ENCODE results near the gene SCAMP1. TPM values are rescaled to one million over a fixed set of nuclear protein-coding genes. Genes with fewer than 3 reads are reported as not detected.

SCAMP1 gene
- total RNA-seq, 1 experiment from 2014 or later = 28.7 TPM

DNA sequence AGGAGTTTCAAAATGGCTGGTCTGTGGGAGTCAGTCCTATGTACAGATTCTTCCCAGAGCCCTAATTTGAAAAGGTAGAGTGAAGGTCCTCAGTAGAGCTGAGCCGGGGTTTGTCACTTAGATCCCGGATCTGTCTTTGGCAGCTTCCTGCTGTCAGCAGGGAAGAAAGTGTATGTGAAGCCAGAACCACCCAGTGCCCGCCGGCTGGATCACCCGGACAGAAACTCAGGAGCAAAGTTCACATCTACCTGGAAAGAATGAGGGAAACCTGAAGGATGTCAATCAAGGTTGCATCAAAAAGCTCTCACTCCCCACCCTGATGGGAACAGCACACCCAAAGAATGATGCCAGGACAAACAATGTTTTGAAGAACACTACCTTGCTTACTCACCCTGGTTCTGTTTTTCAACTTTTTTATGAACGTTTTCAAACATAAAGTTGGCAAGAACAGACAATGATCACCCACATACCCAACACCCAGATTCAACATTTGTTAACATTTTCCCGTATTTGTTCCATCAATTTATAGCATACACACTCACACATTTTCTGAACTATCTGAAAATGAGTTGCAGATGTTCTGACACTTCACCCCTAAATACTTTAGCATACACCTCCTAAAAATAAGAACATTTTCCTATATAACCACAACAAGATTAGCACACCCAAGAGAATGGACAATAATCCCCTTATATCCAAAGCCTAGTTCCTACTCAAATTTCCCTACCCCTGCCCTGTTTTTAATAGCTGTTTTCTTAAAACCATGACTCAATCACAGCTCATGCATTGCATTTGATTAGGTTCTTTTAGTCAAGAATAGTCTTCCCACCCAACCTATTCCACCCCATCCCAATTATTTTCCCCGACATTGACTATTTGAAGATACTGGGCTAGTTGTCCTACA lies 154.3 kb downstream of the SCAMP1 start:
- Histone ChIP-seq H3K36me3 (ENCODE audit: insufficient read depth, low read length, poor library complexity, severe bottlenecking) (no peaks in the 10 kb centered on the region), H3K27me3 (replicated peaks; ENCODE audit: insufficient read depth, low read depth, low read length, poor library complexity) (no peaks in the 10 kb centered on the region), H3K4me1 (ENCODE audit: insufficient read depth, low read length, poor library complexity, severe bottlenecking) (no peaks in the 10 kb centered on the region), H3K4me3 (ENCODE audit: low read depth, low read length, poor library complexity, severe bottlenecking) (no peak overlapping the region), H3K27ac (ENCODE audit: low read depth, low read length, poor library complexity, severe bottlenecking) (no peak overlapping the region), H3K9me3 (ENCODE audit: low read depth, low read length, poor library complexity, severe bottlenecking) (no peaks in the 10 kb centered on the region)
- no TSS peak for BruUV-seq (replicated peaks)
- CTCF ChIA-PET = no interaction called here
- no peak for DNase-seq (ENCODE audit: low spot score)
- no peak for TF ChIP-seq CTCF (conservative IDR thresholded peaks at IDR 0.05; ENCODE audit: low read depth, low read length)
- no peak for TF ChIP-seq EZH2 (IDR thresholded peaks at IDR 0.05; ENCODE audit: borderline replicate concordance, low read depth, low read length, poor library complexity, severe bottlenecking)
- POLR2A ChIA-PET (ENCODE audit: low non-redundant PET) = no interaction called here
- intact Hi-C loops (cut with micrococcal nuclease; ENCODE audit: unreplicated experiment) = no loop called here

- no peaks in the 10 kb centered on the region for H3K9me3 ChIP-seq (ENCODE audit: low read depth, low read length, poor library complexity, severe bottlenecking)
- ChIA-PET POLR2A (ENCODE audit: low non-redundant PET) (no interaction called here), CTCF (no interaction called here)
- intact Hi-C loops (cut with micrococcal nuclease; ENCODE audit: unreplicated experiment) = no loop called here
- no peak overlapping the region for H3K4me3 ChIP-seq (ENCODE audit: low read depth, low read length, poor library complexity, severe bottlenecking)
- H3K36me3 ChIP-seq (ENCODE audit: insufficient read depth, low read length, poor library complexity, severe bottlenecking) = no peaks in the 10 kb centered on the region
- no peaks in the 10 kb centered on the region for H3K27me3 ChIP-seq (replicated peaks; ENCODE audit: insufficient read depth, low read depth, low read length, poor library complexity)
- BruUV-seq (replicated peaks) = no TSS peak
- no peak for TF ChIP-seq CTCF (conservative IDR thresholded peaks at IDR 0.05; ENCODE audit: low read depth, low read length)
- no peak for TF ChIP-seq EZH2 (IDR thresholded peaks at IDR 0.05; ENCODE audit: borderline replicate concordance, low read depth, low read length, poor library complexity, severe bottlenecking)
- H3K27ac ChIP-seq (ENCODE audit: low read depth, low read length, poor library complexity, severe bottlenecking) = no peak overlapping the region
- H3K4me1 ChIP-seq (ENCODE audit: insufficient read depth, low read length, poor library complexity, severe bottlenecking) = no peaks in the 10 kb centered on the region
- DNase-seq (ENCODE audit: low spot score) = no peak
Measured at GRCh38 chr5:78515670-78516069, 155.3 kb downstream of the SCAMP1 start.

DNA sequence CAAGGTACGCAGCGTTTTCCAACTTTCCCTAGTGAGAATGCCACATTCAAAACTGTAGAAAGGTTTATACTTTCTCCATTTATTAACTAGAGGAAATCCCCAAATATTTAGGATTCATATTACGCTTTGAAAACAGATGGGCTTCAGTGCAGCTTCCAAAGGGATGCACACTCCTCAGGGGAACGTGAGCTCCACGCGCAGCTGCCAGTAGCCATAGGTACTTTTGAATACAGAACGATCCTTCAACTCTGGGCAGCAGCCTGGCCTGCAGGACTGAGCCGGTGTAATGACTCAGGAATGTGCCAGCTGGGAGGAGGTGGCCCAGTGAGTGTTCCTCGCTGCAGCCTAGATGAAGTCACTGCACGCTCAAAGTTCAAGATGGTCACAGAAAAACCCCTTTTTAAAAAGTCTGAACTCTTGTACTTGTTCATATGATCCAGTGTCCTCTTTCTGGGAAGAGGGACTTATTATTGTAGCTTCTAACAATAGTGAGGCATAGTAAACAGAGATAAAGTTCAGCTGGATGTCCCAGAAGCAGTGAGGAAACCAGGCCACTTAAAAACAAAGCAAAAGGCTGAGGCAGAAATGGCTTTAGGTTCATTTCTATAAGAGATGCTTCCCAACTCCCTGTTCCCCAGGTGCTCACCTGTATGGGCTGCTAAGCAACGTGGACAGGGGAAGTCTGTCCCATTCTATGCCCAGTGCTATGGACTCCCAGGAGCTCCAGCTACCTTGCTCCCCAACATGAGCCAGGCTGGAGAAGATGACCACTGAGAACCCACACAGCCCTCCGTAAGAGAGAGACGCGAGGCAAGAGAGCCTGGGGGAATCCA lies 158.2 kb downstream of the SCAMP1 start:
- Histone ChIP-seq H3K27ac (ENCODE audit: low read depth, low read length, poor library complexity, severe bottlenecking) (no peak overlapping the region), H3K9me3 (ENCODE audit: low read depth, low read length, poor library complexity, severe bottlenecking) (no peaks in the 10 kb centered on the region), H3K36me3 (ENCODE audit: insufficient read depth, low read length, poor library complexity, severe bottlenecking) (no peaks in the 10 kb centered on the region), H3K27me3 (replicated peaks; ENCODE audit: insufficient read depth, low read depth, low read length, poor library complexity) (no peaks in the 10 kb centered on the region), H3K4me1 (ENCODE audit: insufficient read depth, low read length, poor library complexity, severe bottlenecking) (no peaks in the 10 kb centered on the region), H3K4me3 (ENCODE audit: low read depth, low read length, poor library complexity, severe bottlenecking) (no peak overlapping the region)
- no peak for DNase-seq (ENCODE audit: low spot score)
- CTCF ChIA-PET = no interaction called here
- intact Hi-C loops (cut with micrococcal nuclease; ENCODE audit: unreplicated experiment) = no loop called here
- BruUV-seq (replicated peaks) = no TSS peak
- POLR2A ChIA-PET (ENCODE audit: low non-redundant PET) = no interaction called here
- TF ChIP-seq EZH2 (IDR thresholded peaks at IDR 0.05; ENCODE audit: borderline replicate concordance, low read depth, low read length, poor library complexity, severe bottlenecking) = no peak
- TF ChIP-seq CTCF (conservative IDR thresholded peaks at IDR 0.05; ENCODE audit: low read depth, low read length) = no peak

Data from A673 (cell line).